CD4-positive, alpha-beta memory T cell (primary cell): ENCODE results near the gene TCF7. TPM values are rescaled to one million over a fixed set of nuclear protein-coding genes. Genes with fewer than 3 reads are reported as not detected.

Source experiments
- CTCF ChIA-PET: fragments of 350-600 bp; sonication (Branson Sonifier 250); formaldehyde crosslinking; loops from one replicate; lab custom pipeline; 2021; ENCODE audit warnings: inconsistent platforms; ENCODE audit not compliant: partially characterized antibody; lab: Charles Lee
- POLR2A ChIA-PET: fragments of 350-600 bp; sonication (Branson Sonifier 250); formaldehyde crosslinking; loops from one replicate; lab custom pipeline; 2021; ENCODE audit not compliant: partially characterized antibody; lab: Charles Lee
- DNase-seq, 5 donors: peaks; one replicate each; pipeline versions ENCODE4 v3.0.0 to v3.0.0-alpha.2; 2020 to 2022; ENCODE audit warnings: mixed read lengths in 1 of 5
- H3K27ac ChIP-seq: one replicate; pipeline ENCODE4 v1.7.0; 2013; ENCODE audit warnings: low read depth, low read length
- H3K27me3 ChIP-seq: 2 replicates; pipeline ENCODE4 v1.7.0; 2013; ENCODE audit warnings: mild to moderate bottlenecking, low read length, moderate library complexity; ENCODE audit not compliant: insufficient read depth
- H3K36me3 ChIP-seq: 2 replicates; pipeline ENCODE4 v1.7.0; 2013; ENCODE audit warnings: mild to moderate bottlenecking, low read length, moderate library complexity; ENCODE audit not compliant: insufficient read depth
- H3K4me1 ChIP-seq: 2 replicates; pipeline ENCODE4 v1.7.0; 2013; ENCODE audit warnings: mild to moderate bottlenecking, low read length, moderate library complexity; ENCODE audit not compliant: insufficient read depth
- H3K4me3 ChIP-seq, 2 donors: one replicate each; pipeline ENCODE4 v1.7.0; 2013; ENCODE audit warnings: low read length in 2 of 2, mild to moderate bottlenecking in 1 of 2
- H3K9me3 ChIP-seq, 2 donors: one replicate each; pipeline ENCODE4 v1.7.0; 2013; ENCODE audit warnings: low read length in 2 of 2, control low read depth in 1 of 2; ENCODE audit not compliant: control insufficient read depth in 1 of 2
- H3K27ac Mint-ChIP-seq, 7 donors: one replicate each; pipeline ENCODE4 v1.8.0; 2020 to 2021; ENCODE audit warnings: mixed read lengths in 7 of 7, mild to moderate bottlenecking in 6 of 7, inconsistent platforms in 3 of 7, moderate library complexity in 3 of 7
- H3K27me3 Mint-ChIP-seq, 2 donors: one replicate each; pipeline ENCODE4 v1.8.0; 2020 to 2021; ENCODE audit warnings: mixed read lengths in 2 of 2
- H3K36me3 Mint-ChIP-seq, 2 donors: one replicate each; pipeline ENCODE4 v1.8.0; 2020 to 2021; ENCODE audit warnings: mixed read lengths in 2 of 2, inconsistent platforms in 1 of 2, mild to moderate bottlenecking in 1 of 2
- H3K4me1 Mint-ChIP-seq, 4 donors: one replicate each; pipeline ENCODE4 v1.8.0; 2020 to 2021; ENCODE audit warnings: mixed read lengths in 4 of 4, mild to moderate bottlenecking in 1 of 4
- H3K4me3 Mint-ChIP-seq, 8 donors: one replicate each; pipeline ENCODE4 v1.8.0; 2020 to 2021; ENCODE audit warnings: mixed read lengths in 8 of 8, mild to moderate bottlenecking in 7 of 8, moderate library complexity in 6 of 8, inconsistent platforms in 3 of 8
- H3K9me3 Mint-ChIP-seq, 8 donors: one replicate each; pipeline ENCODE4 v1.8.0; 2020 to 2021; ENCODE audit warnings: mixed read lengths in 8 of 8, mild to moderate bottlenecking in 5 of 8, inconsistent platforms in 3 of 8, moderate library complexity in 1 of 8
- intact Hi-C: fragments of 100-400 bp; cut with micrococcal nuclease; formaldehyde crosslinking; loops from one replicate; pipeline ENCODE4 v1.15.1; 2023
- polyA plus RNA-seq, 2 donors: library from polyadenylated mRNA; unstranded; fragments of 300-500 nt; fragmentation: Illumina TruSeq; gene quantifications; one replicate each; pipeline ENCODE4 v1.2.3, GENCODE V29; 2021
- total RNA-seq, 2 experiments: library from RNA; stranded (reverse); gene quantifications; one replicate each; pipeline ENCODE4 v1.2.3, GENCODE V29; 2021

The TCF7 gene
- 100 to 1,000 TPM; 770 to 841 TPM for total RNA-seq
- polyA plus RNA-seq: 100 to 1,000 TPM; 102 to 474 TPM

- Histone ChIP-seq H3K27ac (peak within 1 kb of the TSS; percentile 97), H3K4me1 (peaks cover 68% of the 10 kb centered on the region), H3K36me3 (peaks cover 30% of the 10 kb centered on the region), H3K27me3 (no peaks in the 10 kb centered on the region), H3K4me3 (peak within 1 kb of the TSS; percentile 92 to 97), H3K9me3 (no peaks in the 10 kb centered on the region)
- intact Hi-C loops: loop anchor here (1.0 to 2.0 kb wide), 5 partner anchors 8 to 75 kb away; no protein-coding TSS in a partner anchor
- Mint-ChIP-seq H3K4me3 (peak within 1 kb of the TSS; percentile 96 to 99 (median 97)), H3K27ac (peak within 1 kb of the TSS; percentile 94 to 98 (median 97)), H3K9me3 (peaks cover 0 to 2% (median 0%) of the 10 kb centered on the region in 8 donors), H3K4me1 (peaks cover 38 to 80% (median 53%) of the 10 kb centered on the region in 4 donors), H3K36me3 (peaks cover 36 to 46% of the 10 kb centered on the region in 2 donors), H3K27me3 (no peaks in the 10 kb centered on the region)
- DNase-seq: peak; percentile 78 to 83 (median 81)
- POLR2A ChIA-PET: interaction anchor here (0.5 to 22.2 kb wide), 15 partner anchors 36 to 411 kb away, joined by 3 to 192 read pairs (median 4); partner anchors contain the start of genes JADE2 and SKP1
- CTCF ChIA-PET: interaction anchor here (2.2 kb wide), 1 partner anchor 40 kb away, joined by 5 read pairs; no protein-coding TSS in a partner anchor
Measured at GRCh38 chr5:134113902-134114875, at the start of gene TCF7. Gene TCF7, plus strand, starts transcription at chr5:134114681. Its CDS starts 226 bp downstream, at chr5:134114907.

- H3K27me3 ChIP-seq: no peaks in the 10 kb centered on the region
- no peak overlapping the region for H3K4me3 ChIP-seq
- Mint-ChIP-seq H3K4me3 (peak overlapping the region in 5 of 8 donors; percentile 44 to 67 (median 49)), H3K27ac (peak overlapping the region in 6 of 7 donors; percentile 42 to 79 (median 52)), H3K4me1 (peaks cover 37 to 62% (median 53%) of the 10 kb centered on the region in 4 donors), H3K36me3 (no peaks in the 10 kb centered on the region), H3K27me3 (no peaks in the 10 kb centered on the region), H3K9me3 (no peaks in the 10 kb centered on the region)
- intact Hi-C loops: no loop called here
- DNase-seq: no peak
- no peaks in the 10 kb centered on the region for H3K36me3 ChIP-seq
- H3K9me3 ChIP-seq: no peaks in the 10 kb centered on the region
- POLR2A ChIA-PET: interaction anchor here (0.7 to 2.3 kb wide), 17 partner anchors 11 to 107 kb away, joined by 3 to 9 read pairs (median 4); partner anchors contain the start of genes SKP1 and TCF7
- H3K27ac ChIP-seq: no peak overlapping the region
- CTCF ChIA-PET: interaction anchor here (0.9 to 2.6 kb wide), 10 partner anchors 26 to 73 kb away, joined by 3 to 17 read pairs (median 3); no protein-coding TSS in a partner anchor
- peaks cover 60% of the 10 kb centered on the region for H3K4me1 ChIP-seq
Measured at GRCh38 chr5:134069553-134069952, 44.9 kb upstream of the TCF7 start.

GRCh38 chr5:134070725-134071613, 43.5 kb upstream of the TCF7 start:
- ChIA-PET POLR2A (interaction anchor here (0.8 to 8.2 kb wide), 18 partner anchors 9 to 106 kb away, joined by 3 to 58 read pairs (median 6); partner anchors contain the start of genes SKP1 and TCF7), CTCF (interaction anchor here (0.8 to 3.8 kb wide), 13 partner anchors 19 to 90 kb away, joined by 3 to 51 read pairs (median 7); no protein-coding TSS in a partner anchor)
- intact Hi-C loops: loop anchor here (1.0 to 2.0 kb wide), 4 partner anchors 16 to 74 kb away; no protein-coding TSS in a partner anchor
- H3K36me3 ChIP-seq: no peaks in the 10 kb centered on the region
- H3K27ac ChIP-seq: peak overlapping the region; percentile 48
- H3K4me1 ChIP-seq: peaks cover 60% of the 10 kb centered on the region
- Mint-ChIP-seq H3K27me3 (no peaks in the 10 kb centered on the region), H3K4me3 (peak overlapping the region; percentile 84 to 92 (median 88)), H3K27ac (peak overlapping the region; percentile 79 to 93 (median 87)), H3K36me3 (no peaks in the 10 kb centered on the region), H3K9me3 (no peaks in the 10 kb centered on the region), H3K4me1 (peaks cover 42 to 70% (median 56%) of the 10 kb centered on the region in 4 donors)
- no peaks in the 10 kb centered on the region for H3K9me3 ChIP-seq
- H3K27me3 ChIP-seq: no peaks in the 10 kb centered on the region
- peak overlapping the region; percentile 39 to 53 for H3K4me3 ChIP-seq
- DNase-seq: peak in 2 of 5 donors; percentile 32 to 59

GRCh38 chr5:134071614-134072207, 42.8 kb upstream of the TCF7 start:
- intact Hi-C loops: loop anchor here (1.0 to 2.0 kb wide), 4 partner anchors 16 to 74 kb away; no protein-coding TSS in a partner anchor
- H3K9me3 ChIP-seq: no peaks in the 10 kb centered on the region
- Mint-ChIP-seq H3K4me3 (peak overlapping the region; percentile 84 to 92 (median 88)), H3K36me3 (no peaks in the 10 kb centered on the region), H3K4me1 (peaks cover 46 to 77% (median 58%) of the 10 kb centered on the region in 4 donors), H3K27ac (peak overlapping the region; percentile 79 to 93 (median 87)), H3K9me3 (no peaks in the 10 kb centered on the region), H3K27me3 (no peaks in the 10 kb centered on the region)
- no peaks in the 10 kb centered on the region for H3K27me3 ChIP-seq
- ChIA-PET CTCF (interaction anchor here (0.7 to 3.8 kb wide), 15 partner anchors 13 to 90 kb away, joined by 3 to 51 read pairs (median 5); no protein-coding TSS in a partner anchor), POLR2A (interaction anchor here (0.8 to 8.2 kb wide), 16 partner anchors 8 to 104 kb away, joined by 3 to 58 read pairs (median 9); partner anchors contain the start of gene TCF7)
- H3K36me3 ChIP-seq: no peaks in the 10 kb centered on the region
- H3K4me3 ChIP-seq: peak overlapping the region; percentile 39 to 53
- peaks cover 60% of the 10 kb centered on the region for H3K4me1 ChIP-seq
- peak overlapping the region; percentile 48 for H3K27ac ChIP-seq
- no peak for DNase-seq

DNA sequence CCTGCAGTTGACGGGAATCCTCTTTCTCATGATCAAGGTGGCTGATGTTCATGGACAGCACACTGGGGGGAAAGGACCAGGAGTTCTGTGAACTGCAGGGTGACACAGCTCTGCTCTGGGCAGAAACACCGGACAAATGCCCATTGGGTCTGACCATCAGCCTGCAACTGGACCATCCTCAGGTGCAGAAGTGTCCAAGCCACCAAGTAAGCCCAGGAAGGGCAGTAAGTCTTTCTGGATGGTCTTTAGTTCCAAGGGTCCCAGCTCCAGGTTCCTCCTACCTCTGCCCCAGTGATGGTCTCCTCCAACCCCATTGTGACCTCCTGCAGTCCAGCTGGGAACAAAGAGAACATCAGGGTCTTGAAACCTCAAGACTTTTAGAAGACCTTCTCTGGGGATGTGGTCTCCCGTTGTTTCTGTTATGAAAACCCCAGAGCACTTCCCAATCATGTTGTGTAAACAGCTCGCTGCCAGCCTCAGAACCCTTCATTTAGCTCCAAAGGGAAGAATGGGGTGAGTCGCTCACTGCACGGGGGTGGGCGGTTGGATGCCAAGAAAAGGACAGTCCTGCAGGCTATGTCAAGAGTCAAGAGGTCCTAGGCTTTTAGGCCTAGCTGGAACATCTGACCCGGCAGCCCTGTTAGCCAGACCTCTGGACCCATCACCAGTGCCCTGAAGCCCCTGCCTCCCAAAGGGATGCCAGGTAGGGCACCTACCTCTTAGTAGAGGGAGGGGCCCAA, 41.8 kb upstream of the TCF7 start:
- Mint-ChIP-seq H3K27ac (peak overlapping the region in 4 of 7 donors; percentile 22 to 85 (median 64)), H3K27me3 (no peaks in the 10 kb centered on the region), H3K4me3 (peak overlapping the region in 5 of 8 donors; percentile 32 to 92 (median 88)), H3K4me1 (peaks cover 51 to 81% (median 63%) of the 10 kb centered on the region in 4 donors), H3K9me3 (no peaks in the 10 kb centered on the region), H3K36me3 (no peaks in the 10 kb centered on the region)
- H3K27me3 ChIP-seq: no peaks in the 10 kb centered on the region
- H3K4me1 ChIP-seq: peaks cover 64% of the 10 kb centered on the region
- no peak overlapping the region for H3K4me3 ChIP-seq
- H3K27ac ChIP-seq: no peak overlapping the region
- intact Hi-C loops: no loop called here
- CTCF ChIA-PET: interaction anchor here (0.7 to 3.8 kb wide), 18 partner anchors 12 to 89 kb away, joined by 3 to 51 read pairs (median 6); no protein-coding TSS in a partner anchor
- POLR2A ChIA-PET: interaction anchor here (1.1 to 8.2 kb wide), 15 partner anchors 10 to 76 kb away, joined by 3 to 58 read pairs (median 11); partner anchors contain the start of gene TCF7
- DNase-seq: no peak
- H3K9me3 ChIP-seq: no peaks in the 10 kb centered on the region
- no peaks in the 10 kb centered on the region for H3K36me3 ChIP-seq
